GM19043 (cell line): ENCODE results near the gene EFCAB6.
A peak's percentile ranks its signal among the peaks of the same experiment; 100 is the strongest.

Experiments used
- ATAC-seq: cut with Tn5 transposase; IDR thresholded peaks from one replicate; pipeline ENCODE4 v1.9.1; 2021; ENCODE audit warnings: low read depth; ENCODE audit not compliant: unreplicated experiment

EFCAB6 gene

DNA sequence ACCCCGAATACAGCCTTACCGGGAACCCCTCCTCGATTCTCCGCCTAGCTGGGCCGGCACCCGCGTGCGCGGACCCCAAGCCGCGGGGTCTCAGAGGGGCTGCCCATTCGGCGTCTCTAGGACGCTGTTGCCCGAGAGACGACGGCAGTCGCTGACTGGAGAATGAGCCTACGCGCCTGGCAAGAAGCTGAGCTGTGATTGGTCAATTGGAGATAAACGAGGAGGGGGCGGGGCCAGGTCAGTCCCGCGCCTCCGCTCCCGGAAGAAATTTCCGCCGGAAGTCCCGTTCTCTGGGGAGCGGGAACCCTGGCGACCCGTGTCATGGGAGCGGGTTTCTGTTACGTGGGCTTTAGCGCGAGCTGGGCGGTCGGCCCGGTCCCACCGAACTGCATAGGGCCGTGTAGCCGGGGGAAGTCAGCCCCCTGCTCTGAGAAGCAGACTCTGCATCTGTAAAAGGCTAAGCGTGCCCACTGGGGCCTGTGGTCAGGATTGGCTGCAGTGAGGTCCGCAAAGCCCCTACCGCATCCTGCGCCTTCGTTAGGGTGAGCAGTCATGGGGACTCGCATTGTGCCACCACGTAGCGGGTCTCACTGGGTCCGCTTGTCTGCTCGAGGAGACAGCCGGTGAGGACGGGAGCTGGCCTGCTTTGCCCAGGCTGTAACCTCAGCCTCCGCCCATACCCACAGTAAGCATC lies at the start of gene EFCAB6:
EFCAB6 (minus strand) TSS at position 157 of the 694 bp plus-strand sequence. CDS start 29,987 bp downstream, outside the sequence.
- ATAC-seq, result peak; percentile 86

DNA sequence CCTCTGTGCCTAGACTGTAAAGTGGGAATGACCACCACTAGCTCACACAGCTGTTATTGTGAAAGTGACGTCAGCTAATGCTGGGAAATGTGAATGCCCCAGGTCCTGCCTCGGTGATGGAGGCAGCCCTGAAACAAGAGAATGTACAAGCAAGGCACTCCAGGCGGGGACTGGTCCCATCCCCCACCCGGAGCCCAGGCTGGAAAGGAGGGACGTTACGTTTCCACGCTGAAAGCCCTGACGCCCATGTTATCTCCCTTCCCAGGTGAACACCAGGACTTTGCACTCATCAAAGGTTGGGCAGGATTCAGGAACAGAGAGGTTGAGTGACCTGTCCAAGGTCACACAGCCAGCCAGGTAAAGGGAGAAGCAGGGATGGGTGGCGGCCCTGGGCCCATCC lies 49.4 kb upstream of the EFCAB6 start:
- no peak for ATAC-seq

DNA sequence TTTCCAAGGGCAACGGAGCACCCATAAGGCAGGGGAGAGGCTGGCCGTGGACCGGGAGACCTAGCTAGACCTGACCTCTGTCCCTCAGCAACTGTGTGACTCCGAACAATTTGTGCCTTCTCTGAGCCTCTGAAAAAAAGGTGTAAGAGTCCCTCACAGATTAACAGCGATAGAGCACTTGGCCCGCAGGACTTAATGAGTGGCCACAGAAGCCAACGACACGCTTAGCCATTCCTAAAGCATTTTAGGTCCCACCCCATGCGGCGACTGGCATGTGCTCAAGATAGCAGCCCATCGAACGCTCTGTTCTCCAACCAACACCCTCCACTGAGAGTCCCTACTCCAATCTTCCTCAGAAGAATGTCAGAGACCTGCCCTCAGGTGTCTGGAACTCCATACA lies 48.7 kb upstream of the EFCAB6 start:
- ATAC-seq, result no peak

DNA sequence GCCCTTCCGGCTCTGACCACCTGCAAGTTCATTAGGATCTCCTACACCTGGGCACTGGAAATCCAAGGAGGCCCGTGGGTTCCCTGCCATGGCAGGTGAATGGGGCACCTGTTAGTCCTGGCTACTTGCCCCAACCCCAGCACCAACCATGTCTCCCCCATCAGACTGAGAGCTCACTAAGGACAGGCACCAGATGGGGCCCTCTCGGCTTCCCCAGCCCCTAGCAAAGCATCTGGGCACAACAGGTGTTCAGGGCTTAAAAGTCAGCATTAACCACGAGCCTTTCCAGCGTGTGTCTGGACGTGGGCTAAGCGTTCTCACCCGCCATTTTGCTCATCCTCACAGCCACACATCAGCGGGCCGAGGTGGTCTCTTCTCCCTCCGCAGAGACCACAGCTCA lies 48.0 kb upstream of the EFCAB6 start:
- ATAC-seq, result no peak

DNA sequence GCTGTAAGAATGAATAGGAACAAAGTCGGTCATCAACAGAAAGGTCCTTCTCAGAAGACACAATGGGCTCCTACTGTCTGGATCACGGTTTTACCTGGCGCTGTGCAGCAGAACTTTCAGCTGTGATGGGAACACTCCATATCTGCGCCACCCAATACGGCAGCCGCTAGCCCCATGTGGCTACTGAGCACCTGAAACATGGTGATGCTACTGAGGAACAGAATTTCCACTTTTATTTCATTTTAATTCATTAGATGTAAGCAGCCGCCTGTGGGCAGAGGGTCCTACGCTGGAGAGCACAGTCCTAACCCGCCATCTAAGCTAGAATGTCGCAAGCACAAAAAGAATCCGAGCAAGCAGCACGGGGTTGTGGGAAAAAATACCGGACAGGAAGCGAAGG lies 47.5 kb upstream of the EFCAB6 start:
- ATAC-seq, result no peak

DNA sequence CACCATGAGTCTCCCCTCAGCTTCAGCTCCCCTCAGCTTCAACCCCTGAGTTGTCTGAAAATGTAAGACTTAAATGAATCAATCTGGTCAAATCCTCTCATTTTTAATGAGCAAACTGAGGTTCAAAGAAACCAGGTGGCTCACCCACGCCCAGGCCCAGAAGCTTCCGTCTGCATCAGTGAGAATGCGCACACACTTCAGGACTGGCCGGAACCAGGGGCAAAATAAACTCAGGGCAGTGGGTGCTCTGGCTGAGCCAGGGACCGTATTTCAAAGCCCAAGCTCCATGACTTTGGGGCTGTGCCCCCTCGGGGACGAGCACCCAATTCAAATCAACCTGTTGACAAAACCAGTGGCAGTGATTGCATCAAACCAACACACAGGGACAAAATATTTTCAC lies 47.1 kb upstream of the EFCAB6 start:
- ATAC-seq, result no peak

DNA sequence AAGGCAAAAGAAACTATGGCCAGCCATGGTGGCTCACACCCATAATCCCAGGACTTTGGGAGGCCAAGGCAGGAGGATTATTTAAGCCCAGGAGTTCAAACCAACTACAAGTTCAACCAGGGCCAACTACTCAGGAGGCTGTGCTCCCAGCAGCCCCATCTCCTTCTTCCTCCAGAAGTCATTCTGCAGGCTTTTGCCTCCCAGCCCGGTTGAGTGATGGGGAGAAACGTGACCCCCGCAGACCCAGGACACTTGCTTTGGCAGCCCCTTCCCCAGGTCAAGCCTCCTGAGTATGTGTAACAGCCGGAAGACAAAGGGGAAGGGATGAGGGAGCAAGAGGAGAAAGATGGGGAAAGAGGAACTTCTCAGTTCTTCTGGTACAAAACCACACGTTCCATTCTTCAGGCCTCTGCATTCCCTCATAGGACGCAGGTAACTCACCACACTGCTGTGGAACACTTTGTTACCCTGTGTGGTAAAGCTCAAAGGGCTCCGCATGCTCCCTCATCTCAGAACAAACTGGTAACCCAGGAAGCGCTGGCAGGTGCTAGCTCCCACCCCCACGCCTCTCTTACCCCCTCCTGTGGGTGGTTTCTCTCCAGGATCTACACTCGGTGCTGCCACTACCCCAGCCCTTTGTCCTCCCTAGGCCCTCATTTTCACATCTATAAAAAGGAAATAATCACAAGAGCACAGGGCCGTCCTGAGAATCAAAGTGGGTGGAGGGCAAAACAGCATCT lies 46.2 kb upstream of the EFCAB6 start:
- no peak for ATAC-seq

- no peak for ATAC-seq
Observed at GRCh38 chr22:43857367-43857766, 45.3 kb upstream of the EFCAB6 start.

DNA sequence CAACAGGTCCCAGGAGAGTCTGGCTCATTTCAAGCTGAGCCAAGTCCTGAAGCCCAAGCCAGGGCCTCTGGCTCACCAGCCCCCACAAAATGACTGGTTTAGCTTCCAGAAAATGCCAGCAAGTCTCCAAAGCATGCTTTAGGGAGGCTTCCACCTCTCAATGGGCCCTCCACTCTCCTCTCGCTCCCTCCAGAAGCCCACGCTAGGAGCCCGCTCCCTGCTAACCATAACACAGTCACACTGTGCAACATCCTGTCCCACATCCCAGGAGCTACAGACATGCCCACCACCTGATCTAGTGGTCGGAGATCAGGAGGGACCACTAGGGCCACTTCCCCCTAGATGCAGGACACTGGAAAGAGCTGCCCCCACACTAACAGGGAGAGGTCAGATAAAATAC lies 43.3 kb upstream of the EFCAB6 start:
- ATAC-seq, result no peak

DNA sequence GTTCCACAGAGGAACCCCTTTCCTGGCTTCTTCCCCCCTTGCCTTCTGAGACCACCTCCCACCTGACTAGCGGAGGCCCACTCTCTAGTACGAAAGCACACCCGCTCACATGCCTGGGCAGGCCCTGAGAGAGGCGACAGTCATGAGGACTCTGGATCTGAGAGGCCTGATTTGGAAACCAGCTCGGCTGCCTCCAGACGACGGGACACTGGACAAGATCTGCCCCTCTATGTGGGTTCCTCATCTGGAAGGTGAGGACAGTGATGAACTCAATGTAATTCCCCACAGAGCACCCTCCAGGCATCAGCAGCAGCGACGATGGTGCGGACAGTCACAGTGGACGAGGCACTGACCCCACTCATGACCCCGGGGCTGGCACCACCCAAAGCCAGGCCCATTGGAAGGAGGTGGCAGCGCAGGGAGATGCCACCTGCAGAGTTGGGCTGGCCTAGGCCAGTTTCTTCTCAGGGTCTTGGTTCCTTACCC lies 42.7 kb upstream of the EFCAB6 start:
- ATAC-seq, result no peak

DNA sequence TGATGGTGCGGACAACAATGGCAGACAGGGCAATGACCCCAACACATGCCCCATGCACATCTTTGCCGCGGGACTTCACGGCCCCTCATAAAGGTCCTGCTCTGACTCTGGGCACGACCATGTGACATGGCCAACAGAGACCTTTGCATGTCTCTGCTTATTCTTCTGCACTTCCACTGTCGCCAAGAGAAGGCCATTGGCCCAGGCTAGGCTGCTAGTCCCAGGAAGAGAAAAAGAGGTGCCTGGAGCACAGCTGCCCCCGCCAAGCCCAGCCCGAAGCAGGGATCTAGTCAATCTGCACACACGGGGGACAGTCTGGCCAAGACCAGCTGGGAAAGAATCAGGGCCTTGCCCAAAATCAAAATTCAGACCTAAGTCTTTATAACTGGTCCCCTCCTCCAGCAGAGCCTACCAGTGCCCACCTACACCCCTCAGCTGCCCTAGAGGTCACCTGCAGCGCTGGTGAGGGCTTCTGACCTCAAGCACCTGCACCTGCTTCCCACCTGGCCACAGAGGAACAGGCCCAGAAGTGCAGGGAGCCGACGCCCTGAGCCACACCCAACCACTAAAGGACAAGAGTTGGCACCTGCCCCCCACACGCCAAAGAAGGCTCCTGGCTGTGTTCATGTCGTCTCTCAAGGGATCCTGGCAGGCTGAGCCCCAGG lies 42.1 kb upstream of the EFCAB6 start:
- ATAC-seq, result no peak

- ATAC-seq, result no peak
Observed at GRCh38 chr22:43853328-43853931, 41.3 kb upstream of the EFCAB6 start.

DNA sequence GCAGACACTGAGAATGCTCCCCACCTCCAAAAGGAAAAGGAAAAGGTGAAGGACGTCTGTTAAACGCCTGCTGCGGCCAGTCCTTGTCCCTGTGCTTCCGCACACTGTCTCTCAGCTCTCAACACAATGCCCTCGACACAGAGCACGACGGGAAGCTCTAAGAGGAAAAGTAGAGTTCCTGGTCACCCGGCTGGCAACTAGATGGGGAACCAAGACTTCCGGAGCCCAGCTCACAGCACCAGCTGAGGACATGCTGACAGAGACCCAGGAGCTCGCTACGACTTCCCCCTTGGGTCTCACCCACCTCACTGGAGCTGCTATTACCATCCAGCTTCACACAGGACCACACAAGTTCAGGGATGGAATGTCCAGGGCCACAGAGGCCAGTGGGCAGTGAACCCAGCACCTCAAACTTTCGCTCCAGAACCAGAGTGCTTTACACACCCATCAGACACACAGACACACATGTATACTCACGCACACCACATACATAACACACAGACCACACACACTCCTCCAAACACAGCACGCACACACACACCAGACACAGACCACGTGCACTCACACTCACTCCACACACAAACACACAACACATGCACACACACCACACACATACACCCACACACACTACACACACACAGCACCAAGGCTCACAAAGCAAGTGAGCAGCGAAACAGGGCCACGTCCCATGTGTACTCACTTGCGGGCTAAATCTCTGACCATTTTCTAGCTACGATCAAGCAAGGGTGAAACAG lies 40.6 kb upstream of the EFCAB6 start:
- ATAC-seq, result no peak

- ATAC-seq, result no peak
Observed at GRCh38 chr22:43851979-43852307, 39.8 kb upstream of the EFCAB6 start.

DNA sequence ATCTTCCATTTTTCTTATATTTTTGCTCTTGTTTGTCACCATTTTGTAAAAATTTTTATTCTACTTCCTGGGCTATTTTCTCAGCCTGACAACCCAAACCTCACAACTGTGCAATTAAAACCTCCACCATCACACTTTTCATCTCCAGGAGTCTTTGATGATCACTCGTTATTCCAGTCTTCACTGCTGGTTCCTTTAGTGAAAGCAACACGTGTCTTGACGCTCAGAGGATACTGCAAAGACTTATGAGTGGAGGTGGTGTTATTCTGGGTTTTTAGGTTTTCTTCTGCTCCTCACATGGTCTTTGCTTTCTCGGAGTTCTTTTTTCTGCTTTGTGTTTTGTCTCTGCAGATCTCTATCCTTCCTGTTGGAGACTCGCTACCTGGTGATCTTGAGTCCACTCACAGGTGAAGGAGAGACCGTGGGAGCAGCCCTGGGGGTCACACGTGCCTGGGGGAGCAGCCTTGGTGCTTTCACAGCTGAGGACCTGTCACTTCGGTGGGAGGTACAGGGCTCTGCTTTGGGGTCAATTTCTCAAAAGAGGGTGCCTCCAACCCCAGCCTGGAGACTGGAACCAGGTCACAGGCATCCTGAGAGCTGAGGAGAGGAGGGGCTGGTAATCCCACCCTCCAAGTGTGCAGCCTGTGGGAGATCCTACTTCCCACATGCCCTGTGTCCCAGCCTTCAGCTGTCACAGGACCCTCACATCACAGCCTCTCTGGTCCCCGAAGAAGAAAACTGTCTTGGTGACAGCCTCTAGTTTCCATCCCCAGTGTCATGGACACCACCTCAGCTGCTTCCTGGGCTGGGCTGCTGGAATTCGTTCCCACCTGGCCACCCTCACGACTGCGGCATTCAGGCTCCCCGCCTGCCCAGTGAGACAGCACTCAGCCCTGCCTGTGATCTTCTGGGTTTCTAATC lies 39.2 kb upstream of the EFCAB6 start:
- no peak for ATAC-seq

- ATAC-seq, result no peak
Observed at GRCh38 chr22:43850529-43850928, 38.4 kb upstream of the EFCAB6 start.

GRCh38 chr22:43849731-43850130 lies 37.6 kb upstream of the EFCAB6 start:
- ATAC-seq, result no peak

DNA sequence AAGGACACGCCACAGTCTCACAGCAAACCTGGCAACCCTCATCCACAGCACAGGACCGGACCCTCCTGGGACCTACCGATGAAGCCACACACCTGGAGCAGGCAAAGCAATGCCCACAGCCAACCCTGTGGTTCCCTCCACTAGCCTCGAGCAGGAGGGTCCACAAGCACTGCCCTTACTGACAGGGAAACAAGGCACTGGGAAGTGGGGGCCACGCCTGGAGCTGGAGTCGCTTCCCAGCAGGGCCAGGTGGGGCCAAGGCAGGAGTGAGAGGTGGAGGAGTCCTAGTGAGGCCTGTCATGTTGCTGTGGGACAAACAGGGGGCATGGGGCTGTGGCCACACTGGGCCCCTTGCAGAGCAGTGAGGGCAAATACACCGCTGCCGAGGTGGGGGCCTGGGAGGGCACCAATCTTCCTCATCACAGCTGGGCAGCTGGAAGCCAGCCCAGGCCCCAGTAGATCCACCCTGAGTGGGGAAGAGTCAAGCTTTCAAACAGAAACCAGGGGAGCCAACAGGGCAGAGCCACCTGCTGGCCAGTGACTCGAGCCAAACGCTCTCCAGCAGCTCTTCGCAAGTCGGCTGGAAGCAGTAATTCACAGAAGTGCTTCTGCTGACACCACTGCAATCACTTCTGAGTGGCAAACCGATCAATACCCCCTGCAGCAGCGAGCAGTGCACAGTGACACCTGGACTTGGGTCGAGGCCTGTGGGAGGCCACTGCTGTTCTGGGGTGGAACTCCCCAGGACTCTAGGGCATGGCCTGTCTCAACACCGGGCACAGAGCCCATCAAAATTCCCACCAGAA lies 36.5 kb upstream of the EFCAB6 start:
- ATAC-seq, result no peak
